PFSK-1 (cell line): Measurements from ENCODE around the gene CAMTA1.

ENCODE experiments used
- POLR2AphosphoS5 ChIP-seq: IDR thresholded peaks from 2 replicates; pipeline ENCODE4 v1.6.1; 2012; ENCODE audit warnings: low read depth, mild to moderate bottlenecking, control low read depth, low read length, moderate library complexity
- TAF1 ChIP-seq: IDR thresholded peaks from 2 replicates; pipeline ENCODE4 v1.6.1; 2012; ENCODE audit warnings: low read length, control low read depth, borderline replicate concordance; ENCODE audit not compliant: insufficient read depth

GRCh38 chr1:7639435-7640131 is 854.3 kb downstream of the CAMTA1 start:
- TF ChIP-seq POLR2AphosphoS5 (no peak), TAF1 (no peak)
